ENCODE results near the gene AKAP13. TPM values are rescaled to one million over a fixed set of nuclear protein-coding genes. Genes with fewer than 3 reads are reported as not detected.
"Not testable (repeated sequence)": the region's sequence is repeated elsewhere in the genome, so short reads cannot be mapped to it uniquely, and the experiment has no call there.

AKAP13 gene
- total and polyA plus RNA-seq, 2 of the 8 experiments (the other 6 are each of a cell fraction or from before 2014, with no cell fraction given): 14.0 to 46.2 TPM

GRCh38 chr15:85487796-85488195, 107.4 kb downstream of the AKAP13 start:
- H4K20me1 ChIP-seq (replicated peaks in 1 of 2; ENCODE audit: control insufficient read depth in 1 of 2, insufficient read depth in 2 of 2, low read length in 2 of 2); H4K91ac ChIP-seq (replicated peaks; ENCODE audit: insufficient read length, low read length); DNase-seq (ENCODE audit: low read depth in 1 of 2, low spot score in 2 of 2); H3K9me3 ChIP-seq (ENCODE audit: insufficient read depth in 2 of 2, low read depth in 1 of 2, low read length in 1 of 2); H3K79me1 ChIP-seq (ENCODE audit: low read depth, low read length); H3K4me3 ChIP-seq (ENCODE audit: extremely low read depth in 1 of 4, insufficient read depth in 2 of 4, low read depth in 3 of 4, low read length in 4 of 4); H3K14ac ChIP-seq (ENCODE audit: insufficient read length); H3K9ac ChIP-seq (replicated peaks in 1 of 4; ENCODE audit: extremely low read depth in 1 of 4, low read depth in 3 of 4, low read length in 3 of 4); H3K27ac ChIP-seq (ENCODE audit: low read depth, low read length); H3K23me2 ChIP-seq (ENCODE audit: low read depth, low read length); FAIRE-seq; H4K5ac ChIP-seq (ENCODE audit: insufficient read length, low read depth, low read length); H2BK15ac ChIP-seq (ENCODE audit: low read length); H3K27me3 ChIP-seq (replicated peaks in 1 of 4; ENCODE audit: control insufficient read depth in 3 of 4, extremely low read depth in 1 of 4, insufficient read depth in 3 of 4, low read length in 3 of 4); H2BK20ac ChIP-seq (ENCODE audit: low read length); H2AFZ ChIP-seq (ENCODE audit: low read length); H3K4me1 ChIP-seq (replicated peaks in 1 of 4; ENCODE audit: control insufficient read depth in 3 of 4, insufficient read depth in 4 of 4, low read length in 3 of 4); H2AK5ac ChIP-seq (ENCODE audit: low read depth, low read length); H2BK120ac ChIP-seq (replicated peaks; ENCODE audit: low read depth, low read length); H3K56ac ChIP-seq (replicated peaks; ENCODE audit: insufficient read length, low read depth, low read length); H3K18ac ChIP-seq (ENCODE audit: extremely low read depth, low read length); H2BK5ac ChIP-seq (ENCODE audit: low read depth, low read length); H3K4ac ChIP-seq (replicated peaks; ENCODE audit: insufficient read length, low read depth, low read length); H3K36me3 ChIP-seq (ENCODE audit: control insufficient read depth in 2 of 4, insufficient read depth in 4 of 4, low read length in 3 of 4); H2BK12ac ChIP-seq (ENCODE audit: low read depth, low read length); H3K23ac ChIP-seq (ENCODE audit: insufficient read length); H4K8ac ChIP-seq (ENCODE audit: extremely low read depth, insufficient read depth, low read length); H3K4me2 ChIP-seq (ENCODE audit: insufficient read depth in 1 of 2, low read depth in 2 of 2, low read length in 2 of 2): not testable (repeated sequence)
- 92% methylated on average over 7 of the region's 7 CpGs; no CpG with 5 or more reads in 1 of the 2 experiments for WGBS, 2 experiments (ENCODE audit: extremely low coverage in 1 of 2, insufficient coverage in 1 of 2, insufficient read length in 1 of 2, insufficient replicate concordance in 2 of 2, low coverage in 1 of 2, low lambda C conversion rate in 2 of 2, missing lambda C conversion rate in 1 of 2)
- ChIA-PET CTCF (ENCODE audit: partially characterized antibody) (interaction anchor here (0.9 to 4.7 kb wide), 10 partner anchors 10 to 160 kb away, joined by 3 to 28 read pairs (median 4); no protein-coding TSS in a partner anchor), POLR2A (ENCODE audit: partially characterized antibody) (interaction anchor here (1.1 kb wide), 1 partner anchor 15 kb away, joined by 3 read pairs; no protein-coding TSS in a partner anchor)
- peaks cover 0 to 31% of the 10 kb centered on the region in 2 experiments; a peak in 3 of 4 replicates for H3K79me2 ChIP-seq (ENCODE audit: control insufficient read depth in 1 of 2, insufficient read depth in 2 of 2, low read length in 2 of 2)

Data from H1 (cell line).